HEK293 (cell line): Measurements from ENCODE around the gene PIP5K1C.
A peak's percentile ranks its signal among the peaks of the same experiment; 100 is the strongest.

Source experiments
- CTCF ChIA-PET: fragments of 350-600 bp; formaldehyde crosslinking; extraction: SDS; loops from one replicate; lab custom pipeline; 2021; ENCODE audit warnings: antibody characterized with exemption; lab: Yijun Ruan, JAX
- POLR2A ChIA-PET: fragments of 300-600 bp; formaldehyde crosslinking; extraction: SDS; loops from one replicate; lab custom pipeline; 2020; ENCODE audit warnings: antibody characterized with exemption, inconsistent platforms; lab: Yijun Ruan, JAX
- H3K27ac ChIP-seq: fragments of 200-500 bp; sonication (Bioruptor generic); 2 replicates; pipeline ENCODE4 v1.5.1; 2014; ENCODE audit warnings: low read depth, low read length, control low read depth, inconsistent platforms; ENCODE audit errors: extremely low read depth
- H3K36me3 ChIP-seq, 2 experiments: fragments of 200-500 bp in 1 of 2; sonication (Bioruptor generic) in 1 of 2; 1 replicate in 1 of 2; 2 replicates in 1 of 2; pipeline ENCODE4 v1.5.1; 2014 to 2017; ENCODE audit warnings: inconsistent platforms in 2 of 2, low read length in 2 of 2; ENCODE audit not compliant: control insufficient read depth in 2 of 2, insufficient read depth in 1 of 2
- H3K4me1 ChIP-seq: fragments of 200-500 bp; sonication (Bioruptor generic); 2 replicates; pipeline ENCODE4 v1.5.1; 2014; ENCODE audit warnings: mild to moderate bottlenecking, low read length, inconsistent platforms; ENCODE audit not compliant: control insufficient read depth, insufficient read depth
- H3K4me3 ChIP-seq: 2 replicates; pipeline ENCODE4 v1.5.1; 2011; ENCODE audit warnings: low read depth, mild to moderate bottlenecking, control low read depth, low read length, moderate library complexity
- H3K9me3 ChIP-seq: fragments of 200-500 bp; sonication (Bioruptor generic); 2 replicates; pipeline ENCODE4 v1.5.1; 2014; ENCODE audit warnings: low read depth, low read length, inconsistent platforms; ENCODE audit not compliant: control insufficient read depth, insufficient read depth
- ELK4 ChIP-seq: IDR thresholded peaks from 2 replicates; pipeline ENCODE4 v1.6.1; 2011; ENCODE audit warnings: mild to moderate bottlenecking, low read depth, low read length, borderline replicate concordance
- HOXD13 ChIP-seq: sonication (generic); formaldehyde crosslinking; IDR thresholded peaks from 2 replicates; pipeline ENCODE4 v1.8.0; 2022; ENCODE audit warnings: missing genetic modification reagents, borderline replicate concordance
- KLF10 ChIP-seq: fragments of 450-650 bp; IDR thresholded peaks from 2 replicates; pipeline ENCODE4 v1.5.1; 2018; ENCODE audit warnings: missing biosample characterization, mild to moderate bottlenecking, missing genetic modification characterization
- PRDM1 ChIP-seq: fragments of 450-650 bp; formaldehyde crosslinking; IDR thresholded peaks from 2 replicates; pipeline ENCODE4; 2016; ENCODE audit warnings: missing biosample characterization, missing genetic modification characterization
- PRDM4 ChIP-seq: fragments of 450-650 bp; formaldehyde crosslinking; IDR thresholded peaks from 2 replicates; pipeline ENCODE4 v1.5.1; 2017; ENCODE audit warnings: missing biosample characterization, missing genetic modification characterization
- SCRT1 ChIP-seq: fragments of 450-650 bp; formaldehyde crosslinking; IDR thresholded peaks from 2 replicates; pipeline ENCODE4 v1.5.1; 2016; ENCODE audit warnings: missing biosample characterization, missing genetic modification characterization, borderline replicate concordance
- ZFP37 ChIP-seq: fragments of 450-650 bp; formaldehyde crosslinking; IDR thresholded peaks from 2 replicates; pipeline ENCODE4 v1.5.1; 2016; ENCODE audit warnings: missing biosample characterization, missing genetic modification characterization
- ZIC2 ChIP-seq: fragments of 450-650 bp; formaldehyde crosslinking; IDR thresholded peaks from 2 replicates; pipeline ENCODE4 v1.5.1; 2016; ENCODE audit warnings: missing biosample characterization, missing genetic modification characterization
- ZNF140 ChIP-seq: fragments of 450-650 bp; formaldehyde crosslinking; IDR thresholded peaks from 2 replicates; pipeline ENCODE4 v1.5.1; 2016; ENCODE audit warnings: missing biosample characterization, missing genetic modification characterization
- ZNF146 ChIP-seq: fragments of 450-650 bp; formaldehyde crosslinking; IDR thresholded peaks from 2 replicates; pipeline ENCODE4 v1.5.1; 2016; ENCODE audit warnings: missing biosample characterization, missing genetic modification characterization
- ZNF274 ChIP-seq, 2 experiments: fragments of 200-500 bp in 1 of 2; fragments of 450-650 bp in 1 of 2; sonication (Bioruptor generic) in 1 of 2; formaldehyde crosslinking in 1 of 2; IDR thresholded peaks; 2 replicates each; pipeline versions ENCODE4 v1.5.1 to v1.6.1; 2014 to 2016; ENCODE audit warnings: borderline replicate concordance in 1 of 2, inconsistent platforms in 1 of 2, low read length in 1 of 2, missing biosample characterization in 1 of 2, missing genetic modification characterization in 1 of 2
- ZNF280D ChIP-seq: fragments of 450-650 bp; formaldehyde crosslinking; IDR thresholded peaks from 2 replicates; pipeline ENCODE4 v1.5.1; 2016; ENCODE audit warnings: missing biosample characterization, missing genetic modification characterization
- ZNF362 ChIP-seq: fragments of 450-650 bp; formaldehyde crosslinking; IDR thresholded peaks from 2 replicates; pipeline ENCODE4 v1.5.1; 2016; ENCODE audit warnings: missing biosample characterization, missing genetic modification characterization
- ZNF561 ChIP-seq: fragments of 450-650 bp; IDR thresholded peaks from 2 replicates; pipeline ENCODE4 v1.5.1; 2018; ENCODE audit warnings: missing biosample characterization, missing genetic modification characterization, borderline replicate concordance
- ZNF704 ChIP-seq: fragments of 450-650 bp; formaldehyde crosslinking; IDR thresholded peaks from 2 replicates; pipeline ENCODE4 v1.5.1; 2016; ENCODE audit warnings: missing biosample characterization, missing genetic modification characterization

PIP5K1C gene

GRCh38 chr19:3732108-3732507, 31.8 kb upstream of the PIP5K1C start:
- CTCF ChIA-PET, result interaction anchor here (0.6 kb wide), 1 partner anchor 248 kb away, joined by 3 read pairs; no protein-coding TSS in a partner anchor
- POLR2A ChIA-PET, result interaction anchor here (0.7 kb wide), 2 partner anchors 9 to 44 kb away, joined by 4 read pairs; no protein-coding TSS in a partner anchor
- no peaks in the 10 kb centered on the region for H3K9me3 ChIP-seq

GRCh38 chr19:3730457-3730958, 30.2 kb upstream of the PIP5K1C start:
- Histone ChIP-seq H3K9me3 (no peaks in the 10 kb centered on the region), H3K4me3 (no peak overlapping the region), H3K4me1 (no peaks in the 10 kb centered on the region), H3K36me3 (no peaks in the 10 kb centered on the region)
- POLR2A ChIA-PET, result no interaction called here
- CTCF ChIA-PET, result interaction anchor here (0.6 to 1.3 kb wide), 2 partner anchors 10 to 278 kb away, joined by 3 read pairs; no protein-coding TSS in a partner anchor
- TF ChIP-seq HOXD13 (no peak), PRDM4 (tag by site-specific recombination) (peak; percentile 72), KLF10 (no peak), ZIC2 (no peak), ELK4 (no peak)
- TF ChIP-seq, all 188 proteins: peak for 1
- no peak overlapping the region for H3K27ac ChIP-seq

More at GRCh38 chr19:3732108-3732507, 31.8 kb upstream of the PIP5K1C start:
- TF ChIP-seq PRDM4 (tag by site-specific recombination), result peak; percentile 99
- peak; percentile 82 for TF ChIP-seq ZNF280D
- no peak for TF ChIP-seq ZNF704 (tag by site-specific recombination)
- no peak for TF ChIP-seq ZNF140 (tag by site-specific recombination)
- TF ChIP-seq SCRT1 (tag by site-specific recombination), result no peak
- no peak for TF ChIP-seq ZFP37 (tag by site-specific recombination)
- no peak for TF ChIP-seq ZNF362 (tag by site-specific recombination)
- no peak for TF ChIP-seq ZNF274 (IDR thresholded peaks at IDR 0.05; ENCODE audit: low read length)
- no peak for TF ChIP-seq ZNF274 (tag by site-specific recombination; IDR thresholded peaks at IDR 0.05; ENCODE audit: borderline replicate concordance)
- TF ChIP-seq ZNF146 (tag by site-specific recombination), result peak; percentile 79
- no peak for TF ChIP-seq PRDM1 (tag by site-specific recombination)
- TF ChIP-seq ZNF561, result no peak
- TF ChIP-seq, all 188 proteins: peak for 3
- H3K27ac ChIP-seq, result no peak overlapping the region
- no peaks in the 10 kb centered on the region for H3K36me3 ChIP-seq
- no peaks in the 10 kb centered on the region for H3K4me1 ChIP-seq
- H3K4me3 ChIP-seq, result no peak overlapping the region
